Measurements from ENCODE around the gene IL20.

Gene IL20

DNA sequence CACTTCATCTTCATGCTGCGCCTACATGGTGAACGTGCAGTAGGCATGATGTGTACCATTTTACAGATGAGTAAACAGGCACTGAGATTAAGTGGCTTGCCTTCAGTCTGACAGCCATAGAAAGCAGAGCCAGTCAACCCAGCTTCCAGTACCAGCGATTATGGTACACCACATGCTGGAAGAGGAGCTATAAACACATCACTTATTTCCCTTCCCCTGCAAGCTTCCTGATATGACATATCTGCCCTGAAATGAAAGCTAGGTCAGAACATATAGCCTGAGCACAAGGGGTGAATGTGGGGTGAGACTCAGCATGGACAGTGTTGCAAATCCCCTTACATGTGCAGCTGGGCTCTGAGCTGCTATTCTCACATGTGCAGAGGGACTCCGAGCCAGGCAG lies 33.8 kb upstream of the IL20 start (continued):
- TF ChIP-seq BCL11B (tag by site-specific recombination; IDR thresholded peaks at IDR 0.05; ENCODE audit: low read depth): no peak
- TF ChIP-seq ZSCAN18 (tag by site-specific recombination; IDR thresholded peaks at IDR 0.05): no peak

DNA sequence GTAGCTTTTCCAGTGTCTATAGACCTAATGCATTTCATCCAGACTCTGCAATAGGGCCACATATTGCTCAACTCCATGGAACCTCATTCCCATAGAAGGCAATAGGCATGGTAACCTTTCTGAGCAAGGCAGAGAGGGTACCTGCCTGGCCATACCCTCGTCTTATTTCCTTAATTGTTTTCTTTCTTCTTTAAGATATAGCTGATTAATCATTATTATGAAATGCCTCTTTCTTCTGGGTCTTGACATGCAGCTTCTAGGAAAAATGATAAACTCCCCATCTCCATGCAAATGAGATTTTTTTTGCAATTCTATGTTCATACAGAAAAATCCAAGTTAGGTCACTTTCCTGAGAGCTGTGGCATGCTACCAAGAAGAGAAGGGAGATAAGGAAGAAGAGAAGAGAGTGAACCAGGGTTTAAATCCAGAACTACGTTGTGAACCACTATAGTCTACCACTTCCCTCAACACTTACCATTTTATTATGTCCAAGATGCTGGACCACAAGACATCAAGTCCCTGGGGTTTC lies 33.0 kb upstream of the IL20 start:
- POLR2A ChIA-PET: no interaction called here
- no peak overlapping the region for H3K4me3 ChIP-seq (ENCODE audit: low read depth, low read length)
- no peaks in the 10 kb centered on the region for H3K36me3 ChIP-seq (ENCODE audit: control insufficient read depth in 2 of 2, insufficient read depth in 1 of 2, low read length in 2 of 2)
- CTCF ChIA-PET: interaction anchor here (0.6 to 2.5 kb wide), 8 partner anchors 10 to 671 kb away, joined by 3 to 10 read pairs (median 4); no protein-coding TSS in a partner anchor
- no peaks in the 10 kb centered on the region for H3K9me3 ChIP-seq (ENCODE audit: control insufficient read depth, insufficient read depth, low read depth, low read length)
- peaks cover 3% of the 10 kb centered on the region; the same call in 1 of the 2 replicates for H3K4me1 ChIP-seq (ENCODE audit: control insufficient read depth, insufficient read depth, low read length)
- no peak overlapping the region for H3K27ac ChIP-seq (ENCODE audit: extremely low read depth, low read depth, low read length)
- no peak for TF ChIP-seq ZNF473 (tag by site-specific recombination; IDR thresholded peaks at IDR 0.05)
- TF ChIP-seq ZNF114 (tag by site-specific recombination; IDR thresholded peaks at IDR 0.05): no peak
- TF ChIP-seq ZNF211 (tag by site-specific recombination; IDR thresholded peaks at IDR 0.05; ENCODE audit: low read depth): no peak
- TF ChIP-seq EGR2 (tag by site-specific recombination; IDR thresholded peaks at IDR 0.05; ENCODE audit: low read depth): no peak
- no peak for TF ChIP-seq ZBTB21 (tag by site-specific recombination; IDR thresholded peaks at IDR 0.05)
- no peak for TF ChIP-seq ZNF48 (tag by site-specific recombination; IDR thresholded peaks at IDR 0.05)
- no peak for TF ChIP-seq ZNF274 (IDR thresholded peaks at IDR 0.05; ENCODE audit: low read length)
- TF ChIP-seq ZNF274 (tag by site-specific recombination; IDR thresholded peaks at IDR 0.05; ENCODE audit: borderline replicate concordance): no peak
- no peak for TF ChIP-seq ZNF629 (tag by site-specific recombination; IDR thresholded peaks at IDR 0.05)
- no peak for TF ChIP-seq ZNF843 (tag by site-specific recombination; IDR thresholded peaks at IDR 0.05)
- TF ChIP-seq ZNF701 (tag by site-specific recombination; IDR thresholded peaks at IDR 0.05): no peak
- TF ChIP-seq ZNF544 (tag by site-specific recombination; IDR thresholded peaks at IDR 0.05): no peak
- no peak for TF ChIP-seq ZNF26 (tag by site-specific recombination; IDR thresholded peaks at IDR 0.05)
- TF ChIP-seq, protein P1, sequence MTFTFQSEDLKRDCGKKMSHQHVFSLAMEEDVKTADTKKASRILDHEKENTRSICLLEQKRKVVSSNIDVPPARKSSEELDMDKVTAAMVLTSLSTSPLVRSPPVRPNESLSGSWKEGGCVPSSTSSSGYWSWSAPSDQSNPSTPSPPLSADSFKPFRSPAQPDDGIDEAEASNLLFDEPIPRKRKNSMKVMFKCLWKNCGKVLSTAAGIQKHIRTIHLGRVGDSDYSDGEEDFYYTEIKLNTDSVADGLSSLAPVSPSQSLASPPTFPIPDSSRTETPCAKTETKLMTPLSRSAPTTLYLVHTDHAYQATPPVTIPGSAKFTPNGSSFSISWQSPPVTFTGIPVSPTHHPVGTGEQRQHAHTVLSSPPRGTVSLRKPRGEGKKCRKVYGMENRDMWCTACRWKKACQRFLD (tag by site-specific recombination; IDR thresholded peaks at IDR 0.05): no peak
- no peak for TF ChIP-seq ZFHX2 (tag by site-specific recombination; conservative IDR thresholded peaks at IDR 0.05)
- TF ChIP-seq ZNF501 (tag by site-specific recombination; IDR thresholded peaks at IDR 0.05): no peak
- no peak for TF ChIP-seq ZNF776 (tag by site-specific recombination; IDR thresholded peaks at IDR 0.05; ENCODE audit: borderline replicate concordance)
- TF ChIP-seq ZSCAN5A (tag by site-specific recombination; IDR thresholded peaks at IDR 0.05): no peak
- no peak for TF ChIP-seq TCF7L2 (IDR thresholded peaks at IDR 0.05; ENCODE audit: borderline replicate concordance, low read depth, low read length)

All from HEK293 (cell line).